H7 (cell line): ENCODE data around the gene F10. TPM values are rescaled to one million over a fixed set of nuclear protein-coding genes. Genes with fewer than 3 reads are reported as not detected.
A peak's percentile ranks its signal among the peaks of the same experiment; 100 is the strongest.
"Not testable (repeated sequence)": the region's sequence is repeated elsewhere in the genome, so short reads cannot be mapped to it uniquely, and the experiment has no call there.

ENCODE experiments used
- DNase-seq: peaks from one replicate; pipeline ENCODE4 v3.0.0; 2012
- H3K27me3 ChIP-seq: 2 replicates; pipeline ENCODE4 v1.6.0; 2011; ENCODE audit warnings: mild to moderate bottlenecking, low read length; ENCODE audit not compliant: control insufficient read depth, insufficient read depth
- H3K36me3 ChIP-seq: replicated peaks from 2 replicates; pipeline ENCODE4 v1.5.1; 2011; ENCODE audit warnings: low read length; ENCODE audit not compliant: control insufficient read depth, insufficient read depth
- H3K4me3 ChIP-seq: 2 replicates; pipeline ENCODE4 v1.5.1; 2011; ENCODE audit warnings: low read depth, mild to moderate bottlenecking, control low read depth, low read length, moderate library complexity; ENCODE audit not compliant: insufficient read depth
- total RNA-seq: library from RNA; depleted of rRNA; stranded (reverse); fragments of >200 nt; shearing (Covaris generic); gene quantifications from 2 replicates; pipeline ENCODE4 v1.2.3, GENCODE V29; 2014; rRNA removed

The F10 gene
- 1.3 and 2.1 TPM in 2 replicates for total RNA-seq

- Histone ChIP-seq H3K4me3 (no peak within 1 kb of the TSS), H3K36me3 (no peaks in the 10 kb centered on the region), H3K27me3 (no peaks in the 10 kb centered on the region)
- DNase-seq: peak; percentile 94
Measured at GRCh38 chr13:113122550-113123225, at the start of gene F10. Gene F10 (plus strand): TSS chr13:113122799. CDS start chr13:113122856, 57 bp downstream.

GRCh38 chr13:113073942-113074341, 48.7 kb upstream of the F10 start:
- H3K36me3 ChIP-seq: no peaks in the 10 kb centered on the region
- H3K27me3 ChIP-seq: no peaks in the 10 kb centered on the region
- no peak overlapping the region for H3K4me3 ChIP-seq
- no peak for DNase-seq

- Histone ChIP-seq H3K27me3 (no peaks in the 10 kb centered on the region), H3K4me3 (no peak overlapping the region), H3K36me3 (no peaks in the 10 kb centered on the region)
- no peak for DNase-seq
Measured at GRCh38 chr13:113074401-113074800, 48.2 kb upstream of the F10 start.

GRCh38 chr13:113074876-113075275, 47.7 kb upstream of the F10 start:
- Histone ChIP-seq H3K27me3 (no peaks in the 10 kb centered on the region), H3K4me3 (no peak overlapping the region), H3K36me3 (no peaks in the 10 kb centered on the region)
- no peak for DNase-seq

GRCh38 chr13:113075711-113076110, 46.9 kb upstream of the F10 start:
- no peak for DNase-seq
- Histone ChIP-seq H3K36me3 (no peaks in the 10 kb centered on the region), H3K4me3 (no peak overlapping the region), H3K27me3 (no peaks in the 10 kb centered on the region)

GRCh38 chr13:113076681-113077401, 45.8 kb upstream of the F10 start:
- Histone ChIP-seq H3K36me3 (no peaks in the 10 kb centered on the region), H3K27me3 (no peaks in the 10 kb centered on the region), H3K4me3 (no peak overlapping the region)
- peak; percentile 57 for DNase-seq

- H3K27me3 ChIP-seq: no peaks in the 10 kb centered on the region
- H3K36me3 ChIP-seq: no peaks in the 10 kb centered on the region
- peak; percentile 54 for DNase-seq
- H3K4me3 ChIP-seq: no peak overlapping the region
Measured at GRCh38 chr13:113077566-113077952, 45.0 kb upstream of the F10 start.

- peak; percentile 61 for DNase-seq
- no peaks in the 10 kb centered on the region for H3K36me3 ChIP-seq
- H3K27me3 ChIP-seq: no peaks in the 10 kb centered on the region
- no peak overlapping the region for H3K4me3 ChIP-seq
Measured at GRCh38 chr13:113077953-113078901, 44.4 kb upstream of the F10 start.

- peak; percentile 42 for DNase-seq
- Histone ChIP-seq H3K36me3 (no peaks in the 10 kb centered on the region), H3K4me3 (no peak overlapping the region), H3K27me3 (no peaks in the 10 kb centered on the region)
Measured at GRCh38 chr13:113078902-113079780, 43.5 kb upstream of the F10 start.

GRCh38 chr13:113079781-113080080, 42.9 kb upstream of the F10 start:
- not testable (repeated sequence) for DNase-seq, H3K36me3 ChIP-seq, H3K27me3 ChIP-seq, H3K4me3 ChIP-seq

GRCh38 chr13:113080361-113080831, 42.2 kb upstream of the F10 start:
- no peaks in the 10 kb centered on the region for H3K27me3 ChIP-seq
- H3K4me3 ChIP-seq: no peak overlapping the region
- no peaks in the 10 kb centered on the region for H3K36me3 ChIP-seq
- DNase-seq: peak; percentile 52

GRCh38 chr13:113080901-113081521, 41.6 kb upstream of the F10 start:
- DNase-seq: peak; percentile 51
- Histone ChIP-seq H3K4me3 (no peak overlapping the region), H3K27me3 (no peaks in the 10 kb centered on the region), H3K36me3 (no peaks in the 10 kb centered on the region)

GRCh38 chr13:113082198-113083021, 40.2 kb upstream of the F10 start:
- no peaks in the 10 kb centered on the region for H3K27me3 ChIP-seq
- no peak overlapping the region for H3K4me3 ChIP-seq
- H3K36me3 ChIP-seq: no peaks in the 10 kb centered on the region; the same call in 1 of the 2 replicates

More at GRCh38 chr13:113082198-113083021, 40.2 kb upstream of the F10 start:
- DNase-seq: peak; percentile 43
